Activated naive CD8-positive, alpha-beta T cell (primary cell): ENCODE data around the gene SIPA1L3.
"Not testable (repeated sequence)": the region's sequence is repeated elsewhere in the genome, so short reads cannot be mapped to it uniquely, and the experiment has no call there.

Source experiments
- H3K27ac Mint-ChIP-seq: one replicate; pipeline ENCODE4 v1.8.0; 2021; ENCODE audit warnings: mixed read lengths
- H3K27me3 Mint-ChIP-seq: one replicate; pipeline ENCODE4 v1.8.0; 2021; ENCODE audit warnings: mixed read lengths
- H3K36me3 Mint-ChIP-seq: one replicate; pipeline ENCODE4 v1.8.0; 2021; ENCODE audit warnings: mixed read lengths
- H3K4me1 Mint-ChIP-seq: one replicate; pipeline ENCODE4 v1.8.0; 2021; ENCODE audit warnings: low read depth, mixed read lengths
- H3K4me3 Mint-ChIP-seq: one replicate; pipeline ENCODE4 v1.8.0; 2021; ENCODE audit warnings: mild to moderate bottlenecking, mixed read lengths
- H3K9me3 Mint-ChIP-seq: one replicate; pipeline ENCODE4 v1.8.0; 2021; ENCODE audit warnings: low read depth, mixed read lengths

The SIPA1L3 gene

GRCh38 chr19:38055655-38056521, 148.9 kb downstream of the SIPA1L3 start:
- H3K9me3 Mint-ChIP-seq, result no peaks in the 10 kb centered on the region
- no peaks in the 10 kb centered on the region for H3K27me3 Mint-ChIP-seq
- H3K4me1 Mint-ChIP-seq, result peaks cover 22% of the 10 kb centered on the region
- H3K4me3 Mint-ChIP-seq, result no peak overlapping the region
- H3K36me3 Mint-ChIP-seq, result peaks cover 2% of the 10 kb centered on the region
- no peak overlapping the region for H3K27ac Mint-ChIP-seq

GRCh38 chr19:38056646-38057045, 149.6 kb downstream of the SIPA1L3 start:
- no peaks in the 10 kb centered on the region for H3K27me3 Mint-ChIP-seq
- H3K9me3 Mint-ChIP-seq, result no peaks in the 10 kb centered on the region
- no peak overlapping the region for H3K27ac Mint-ChIP-seq
- peaks cover 22% of the 10 kb centered on the region for H3K4me1 Mint-ChIP-seq
- H3K4me3 Mint-ChIP-seq, result no peak overlapping the region
- peaks cover 2% of the 10 kb centered on the region for H3K36me3 Mint-ChIP-seq

GRCh38 chr19:38057959-38058690, 151.1 kb downstream of the SIPA1L3 start:
- no peak overlapping the region for H3K27ac Mint-ChIP-seq
- H3K36me3 Mint-ChIP-seq, result no peaks in the 10 kb centered on the region
- H3K4me3 Mint-ChIP-seq, result no peak overlapping the region
- H3K9me3 Mint-ChIP-seq, result no peaks in the 10 kb centered on the region
- peaks cover 23% of the 10 kb centered on the region for H3K4me1 Mint-ChIP-seq
- H3K27me3 Mint-ChIP-seq, result no peaks in the 10 kb centered on the region

GRCh38 chr19:38059897-38060296, 152.9 kb downstream of the SIPA1L3 start:
- Mint-ChIP-seq H3K4me3 (no peak overlapping the region), H3K27ac (peak overlapping the region; percentile 86), H3K36me3 (no peaks in the 10 kb centered on the region), H3K4me1 (peaks cover 23% of the 10 kb centered on the region), H3K27me3 (no peaks in the 10 kb centered on the region), H3K9me3 (no peaks in the 10 kb centered on the region)

GRCh38 chr19:38060331-38060730, 153.3 kb downstream of the SIPA1L3 start:
- H3K27ac Mint-ChIP-seq, result peak overlapping the region; percentile 86
- no peaks in the 10 kb centered on the region for H3K27me3 Mint-ChIP-seq
- H3K4me1 Mint-ChIP-seq, result peaks cover 21% of the 10 kb centered on the region
- H3K4me3 Mint-ChIP-seq, result no peak overlapping the region
- H3K9me3 Mint-ChIP-seq, result no peaks in the 10 kb centered on the region
- H3K36me3 Mint-ChIP-seq, result no peaks in the 10 kb centered on the region

- Mint-ChIP-seq H3K36me3 (no peaks in the 10 kb centered on the region), H3K4me1 (peaks cover 16% of the 10 kb centered on the region), H3K4me3 (no peak overlapping the region), H3K9me3 (no peaks in the 10 kb centered on the region), H3K27ac (peak overlapping the region; percentile 81), H3K27me3 (no peaks in the 10 kb centered on the region)
Observed at GRCh38 chr19:38061294-38061693, 154.3 kb downstream of the SIPA1L3 start.

- H3K36me3 Mint-ChIP-seq, result no peaks in the 10 kb centered on the region
- H3K9me3 Mint-ChIP-seq, result no peaks in the 10 kb centered on the region
- peaks cover 13% of the 10 kb centered on the region for H3K4me1 Mint-ChIP-seq
- H3K27ac Mint-ChIP-seq, result no peak overlapping the region
- no peak overlapping the region for H3K4me3 Mint-ChIP-seq
- no peaks in the 10 kb centered on the region for H3K27me3 Mint-ChIP-seq
Observed at GRCh38 chr19:38062959-38063761, 156.2 kb downstream of the SIPA1L3 start.

GRCh38 chr19:38063928-38064327, 156.9 kb downstream of the SIPA1L3 start:
- H3K27ac Mint-ChIP-seq, result no peak overlapping the region

GRCh38 chr19:38064661-38065425, 157.8 kb downstream of the SIPA1L3 start:
- peaks cover 6% of the 10 kb centered on the region for H3K4me1 Mint-ChIP-seq
- H3K9me3 Mint-ChIP-seq, result no peaks in the 10 kb centered on the region
- no peak overlapping the region for H3K27ac Mint-ChIP-seq
- no peaks in the 10 kb centered on the region for H3K36me3 Mint-ChIP-seq
- H3K4me3 Mint-ChIP-seq, result no peak overlapping the region
- H3K27me3 Mint-ChIP-seq, result no peaks in the 10 kb centered on the region

More at GRCh38 chr19:38063928-38064327, 156.9 kb downstream of the SIPA1L3 start:
- Mint-ChIP-seq H3K27me3 (no peaks in the 10 kb centered on the region), H3K4me3 (no peak overlapping the region), H3K9me3 (no peaks in the 10 kb centered on the region), H3K36me3 (no peaks in the 10 kb centered on the region), H3K4me1 (peaks cover 8% of the 10 kb centered on the region)

- H3K36me3 Mint-ChIP-seq, H3K9me3 Mint-ChIP-seq, H3K27me3 Mint-ChIP-seq, H3K4me1 Mint-ChIP-seq, H3K27ac Mint-ChIP-seq, H3K4me3 Mint-ChIP-seq: not testable (repeated sequence)
Observed at GRCh38 chr19:38065775-38066174, 158.8 kb downstream of the SIPA1L3 start.

- H3K4me1 Mint-ChIP-seq, result no peaks in the 10 kb centered on the region
- H3K27ac Mint-ChIP-seq, result no peak overlapping the region
- no peaks in the 10 kb centered on the region for H3K9me3 Mint-ChIP-seq
- no peaks in the 10 kb centered on the region for H3K27me3 Mint-ChIP-seq
- H3K36me3 Mint-ChIP-seq, result peaks cover 2% of the 10 kb centered on the region
- H3K4me3 Mint-ChIP-seq, result no peak overlapping the region
Observed at GRCh38 chr19:38068826-38069225, 161.8 kb downstream of the SIPA1L3 start.

- Mint-ChIP-seq H3K4me1 (no peaks in the 10 kb centered on the region), H3K27ac (no peak overlapping the region), H3K4me3 (no peak overlapping the region), H3K9me3 (no peaks in the 10 kb centered on the region), H3K36me3 (peaks cover 2% of the 10 kb centered on the region), H3K27me3 (no peaks in the 10 kb centered on the region)
Observed at GRCh38 chr19:38070573-38070972, 163.6 kb downstream of the SIPA1L3 start.

GRCh38 chr19:38071054-38071453, 164.0 kb downstream of the SIPA1L3 start:
- not testable (repeated sequence) for H3K27me3 Mint-ChIP-seq, H3K9me3 Mint-ChIP-seq, H3K36me3 Mint-ChIP-seq, H3K4me3 Mint-ChIP-seq, H3K4me1 Mint-ChIP-seq, H3K27ac Mint-ChIP-seq

GRCh38 chr19:38071647-38072046, 164.6 kb downstream of the SIPA1L3 start:
- H3K27ac Mint-ChIP-seq, result no peak overlapping the region

More at GRCh38 chr19:38071647-38072046, 164.6 kb downstream of the SIPA1L3 start:
- peaks cover 7% of the 10 kb centered on the region for H3K36me3 Mint-ChIP-seq
- no peaks in the 10 kb centered on the region for H3K9me3 Mint-ChIP-seq
- H3K27me3 Mint-ChIP-seq, result no peaks in the 10 kb centered on the region
- H3K4me3 Mint-ChIP-seq, result no peak overlapping the region
- no peaks in the 10 kb centered on the region for H3K4me1 Mint-ChIP-seq
